Vagina (tissue), 2 donors: ENCODE data around the gene ANO10. TPM values are rescaled to one million over a fixed set of nuclear protein-coding genes. Genes with fewer than 3 reads are reported as not detected.
"Not testable (repeated sequence)": the region's sequence is repeated elsewhere in the genome, so short reads cannot be mapped to it uniquely, and the experiment has no call there.

ENCODE experiments used
- DNase-seq, 2 donors: peaks; one replicate each; pipeline ENCODE4 v3.0.0-alpha.2; 2017; ENCODE audit errors: extremely low spot score in 2 of 2
- H3K27ac ChIP-seq: fragments of 200-600 bp; sonication (generic); one replicate; pipeline ENCODE4 v1.5.1; 2019
- H3K27me3 ChIP-seq: fragments of 200-600 bp; sonication (generic); one replicate; pipeline ENCODE4 v1.5.1; 2019
- H3K36me3 ChIP-seq, 2 donors: fragments of 200-600 bp; sonication (generic); one replicate each; pipeline ENCODE4 v1.5.1; 2017 to 2019
- H3K4me1 ChIP-seq: fragments of 200-600 bp; sonication (generic); one replicate; pipeline ENCODE4 v1.5.1; 2019
- H3K4me3 ChIP-seq, 2 donors: fragments of 200-600 bp; sonication (generic); 1 replicate in 1 of 2; 2 replicates in 1 of 2; pipeline ENCODE4 v1.5.1; 2016 to 2019
- H3K9me3 ChIP-seq: fragments of 200-600 bp; sonication (generic); one replicate; pipeline ENCODE4 v1.5.1; 2019
- POLR2A ChIP-seq, 2 donors: fragments of 450-650 bp; IDR thresholded peaks; one replicate each; pipeline ENCODE4 v1.6.1; 2017; ENCODE audit warnings: antibody characterized with exemption in 2 of 2, mild to moderate bottlenecking in 2 of 2, moderate library complexity in 2 of 2
- POLR2AphosphoS5 ChIP-seq, 2 donors: sonication (generic); formaldehyde crosslinking; IDR thresholded peaks; one replicate each; pipeline ENCODE4 v1.9.0; 2017; ENCODE audit warnings: antibody characterized with exemption in 2 of 2, mild to moderate bottlenecking in 2 of 2, low read depth in 1 of 2; ENCODE audit not compliant: insufficient read depth in 1 of 2
- intact Hi-C: fragments of 100-400 bp; cut with DNase I; formaldehyde crosslinking; loops from one replicate; pipeline ENCODE4 v1.15.1; 2023
- total RNA-seq: library from RNA; depleted of rRNA; stranded (reverse); fragments of >200 nt; gene quantifications from one replicate; pipeline ENCODE4 v1.2.3, GENCODE V29; 2016
- TF ChIP-seq, protein P1 (sequence below), 3 experiments: fragments of 450-650 bp in 2 of 3; fragments of 200-600 bp in 1 of 3; sonication (generic) in 1 of 3; IDR thresholded peaks; one replicate each; pipeline ENCODE4 v1.5.1; 2017 to 2019; ENCODE audit warnings: antibody characterized with exemption in 3 of 3, mild to moderate bottlenecking in 2 of 3, moderate library complexity in 2 of 3

ANO10 gene
- total RNA-seq, 1 donor from 2014 or later: 29.0 TPM

GRCh38 chr3:43496740-43497375, 125.0 kb downstream of the ANO10 start:
- no peak for DNase-seq
- Histone ChIP-seq H3K4me1 (no peaks in the 10 kb centered on the region), H3K9me3 (no peaks in the 10 kb centered on the region), H3K27me3 (no peaks in the 10 kb centered on the region), H3K27ac (no peak overlapping the region), H3K36me3 (no peaks in the 10 kb centered on the region), H3K4me3 (no peak overlapping the region)
- TF ChIP-seq POLR2A (IDR thresholded peaks at IDR 0.05) (no peak), POLR2AphosphoS5 (IDR thresholded peaks at IDR 0.05; ENCODE audit: insufficient read depth in 1 of 2, low read depth in 1 of 2) (no peak)
- TF ChIP-seq, protein P1, sequence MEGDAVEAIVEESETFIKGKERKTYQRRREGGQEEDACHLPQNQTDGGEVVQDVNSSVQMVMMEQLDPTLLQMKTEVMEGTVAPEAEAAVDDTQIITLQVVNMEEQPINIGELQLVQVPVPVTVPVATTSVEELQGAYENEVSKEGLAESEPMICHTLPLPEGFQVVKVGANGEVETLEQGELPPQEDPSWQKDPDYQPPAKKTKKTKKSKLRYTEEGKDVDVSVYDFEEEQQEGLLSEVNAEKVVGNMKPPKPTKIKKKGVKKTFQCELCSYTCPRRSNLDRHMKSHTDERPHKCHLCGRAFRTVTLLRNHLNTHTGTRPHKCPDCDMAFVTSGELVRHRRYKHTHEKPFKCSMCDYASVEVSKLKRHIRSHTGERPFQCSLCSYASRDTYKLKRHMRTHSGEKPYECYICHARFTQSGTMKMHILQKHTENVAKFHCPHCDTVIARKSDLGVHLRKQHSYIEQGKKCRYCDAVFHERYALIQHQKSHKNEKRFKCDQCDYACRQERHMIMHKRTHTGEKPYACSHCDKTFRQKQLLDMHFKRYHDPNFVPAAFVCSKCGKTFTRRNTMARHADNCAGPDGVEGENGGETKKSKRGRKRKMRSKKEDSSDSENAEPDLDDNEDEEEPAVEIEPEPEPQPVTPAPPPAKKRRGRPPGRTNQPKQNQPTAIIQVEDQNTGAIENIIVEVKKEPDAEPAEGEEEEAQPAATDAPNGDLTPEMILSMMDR (IDR thresholded peaks at IDR 0.05): no peak
- intact Hi-C loops: no loop called here

- intact Hi-C loops, H3K4me1 ChIP-seq, H3K27ac ChIP-seq, H3K4me3 ChIP-seq, H3K27me3 ChIP-seq, H3K36me3 ChIP-seq, DNase-seq, H3K9me3 ChIP-seq: not testable (repeated sequence)
These were observed 128.9 kb downstream of the ANO10 start for GRCh38 chr3:43492932-43493331.

DNA sequence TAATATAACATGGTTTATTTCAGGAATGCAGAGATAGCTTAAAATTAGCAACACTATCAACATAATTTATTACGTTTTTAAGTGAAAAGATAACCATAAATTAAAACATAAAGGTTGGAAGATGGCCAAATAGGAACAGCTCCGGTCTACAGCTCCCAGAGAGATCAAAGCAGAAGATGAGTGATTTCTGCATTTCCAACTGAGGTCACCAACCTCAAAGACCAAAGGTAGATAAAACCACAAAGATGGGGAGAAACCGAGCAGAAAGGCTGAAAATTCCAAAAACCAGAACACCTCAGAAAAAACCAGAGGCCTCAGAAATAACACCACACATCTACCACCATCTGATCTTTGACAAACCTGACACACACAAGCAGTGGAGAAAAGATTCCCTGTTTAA, 130.0 kb downstream of the ANO10 start:
- intact Hi-C loops, H3K27me3 ChIP-seq, H3K36me3 ChIP-seq, H3K9me3 ChIP-seq, H3K4me3 ChIP-seq, H3K27ac ChIP-seq, H3K4me1 ChIP-seq, DNase-seq: not testable (repeated sequence)

- H3K4me1 ChIP-seq: no peaks in the 10 kb centered on the region
- no peak overlapping the region for H3K27ac ChIP-seq
- no peaks in the 10 kb centered on the region for H3K36me3 ChIP-seq
- no peak overlapping the region for H3K4me3 ChIP-seq
- no peaks in the 10 kb centered on the region for H3K27me3 ChIP-seq
- H3K9me3 ChIP-seq: no peaks in the 10 kb centered on the region
- no peak for DNase-seq
- intact Hi-C loops: no loop called here
- TF ChIP-seq POLR2AphosphoS5 (IDR thresholded peaks at IDR 0.05; ENCODE audit: insufficient read depth in 1 of 2, low read depth in 1 of 2) (no peak), POLR2A (IDR thresholded peaks at IDR 0.05) (no peak)
- TF ChIP-seq, protein P1 (IDR thresholded peaks at IDR 0.05): no peak
These were observed 131.1 kb downstream of the ANO10 start for GRCh38 chr3:43490640-43491185.

- H3K27ac ChIP-seq: no peak overlapping the region
- intact Hi-C loops: no loop called here
- TF ChIP-seq POLR2AphosphoS5 (IDR thresholded peaks at IDR 0.05; ENCODE audit: insufficient read depth in 1 of 2, low read depth in 1 of 2) (no peak), POLR2A (IDR thresholded peaks at IDR 0.05) (no peak)
- TF ChIP-seq, protein P1 (IDR thresholded peaks at IDR 0.05): no peak
These were observed 131.9 kb downstream of the ANO10 start for GRCh38 chr3:43489930-43490329.

DNA sequence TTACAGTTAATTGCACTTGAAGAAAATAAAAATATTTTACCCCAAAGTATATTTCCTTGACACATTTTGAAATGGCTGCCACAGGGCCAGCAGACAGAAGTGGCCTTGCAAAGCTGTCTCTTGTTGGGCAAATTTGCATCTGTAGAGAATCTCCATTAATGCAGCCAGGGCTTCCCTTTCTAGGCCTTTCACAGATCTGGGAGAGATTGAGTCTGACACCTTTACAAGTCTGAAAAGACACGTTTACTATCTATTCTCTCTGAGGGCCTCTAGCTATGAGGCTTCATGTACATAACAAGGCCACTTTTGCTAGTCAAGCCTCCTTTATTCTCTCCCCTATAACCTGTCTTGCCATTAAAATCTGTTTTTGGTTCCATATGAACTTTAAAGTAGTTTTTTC, 135.9 kb downstream of the ANO10 start:
- Histone ChIP-seq H3K4me1 (no peaks in the 10 kb centered on the region), H3K4me3 (no peak overlapping the region), H3K9me3 (no peaks in the 10 kb centered on the region), H3K36me3 (no peaks in the 10 kb centered on the region), H3K27ac (no peak overlapping the region), H3K27me3 (no peaks in the 10 kb centered on the region)
- DNase-seq: no peak
- intact Hi-C loops: no loop called here
- TF ChIP-seq POLR2AphosphoS5 (IDR thresholded peaks at IDR 0.05; ENCODE audit: insufficient read depth in 1 of 2, low read depth in 1 of 2) (no peak), POLR2A (IDR thresholded peaks at IDR 0.05) (no peak)
- TF ChIP-seq, protein P1 (IDR thresholded peaks at IDR 0.05): no peak

More at GRCh38 chr3:43489930-43490329, 131.9 kb downstream of the ANO10 start:
- H3K4me3 ChIP-seq: no peak overlapping the region
- no peak for DNase-seq
- no peaks in the 10 kb centered on the region for H3K9me3 ChIP-seq
- no peaks in the 10 kb centered on the region for H3K27me3 ChIP-seq
- no peaks in the 10 kb centered on the region for H3K36me3 ChIP-seq
- no peaks in the 10 kb centered on the region for H3K4me1 ChIP-seq
